Mesodermal cell (in vitro differentiated cells): ENCODE measurements around the gene DOCK1.

ENCODE experiments used
- H3K27ac ChIP-seq: 2 replicates; pipeline ENCODE4 v1.7.0; 2013; ENCODE audit warnings: mild to moderate bottlenecking, low read depth, low read length, moderate library complexity; ENCODE audit not compliant: severe bottlenecking
- H3K36me3 ChIP-seq: 2 replicates; pipeline ENCODE4 v1.7.1; 2013; ENCODE audit warnings: mild to moderate bottlenecking, low read length, moderate library complexity; ENCODE audit not compliant: control insufficient read depth, insufficient read depth
- H3K4me1 ChIP-seq: one replicate; pipeline ENCODE4 v1.7.1; 2013; ENCODE audit warnings: mild to moderate bottlenecking, low read length; ENCODE audit not compliant: insufficient read depth, control insufficient read depth, poor library complexity, severe bottlenecking
- H3K4me3 ChIP-seq: 2 replicates; pipeline ENCODE4 v1.7.0; 2013; ENCODE audit warnings: low read length, control low read depth, mild to moderate bottlenecking; ENCODE audit not compliant: insufficient read depth, poor library complexity, severe bottlenecking; ENCODE audit errors: extremely low read depth
- H3K9me3 ChIP-seq: 2 replicates; pipeline ENCODE4 v1.7.1; 2013; ENCODE audit warnings: mild to moderate bottlenecking, low read length, moderate library complexity; ENCODE audit not compliant: control insufficient read depth
- WGBS, 2 experiments: methylation state at CpG; one replicate each; pipeline ENCODE4 v1.1.5; 2013; ENCODE audit warnings: missing lambda C conversion rate in 2 of 2; ENCODE audit not compliant: insufficient coverage in 2 of 2; 5-methylcytosine and 5-hydroxymethylcytosine counted together

The DOCK1 gene

GRCh38 chr10:127444155-127444554, 538.9 kb downstream of the DOCK1 start:
- Histone ChIP-seq H3K9me3 (no peaks in the 10 kb centered on the region), H3K27ac (no peak overlapping the region), H3K4me1 (no peaks in the 10 kb centered on the region), H3K4me3 (no peak overlapping the region), H3K36me3 (peaks cover 63% of the 10 kb centered on the region)
- WGBS, 2 experiments, result 94 to 98% methylated on average over 9 to 11 of the region's 13 CpGs

DNA sequence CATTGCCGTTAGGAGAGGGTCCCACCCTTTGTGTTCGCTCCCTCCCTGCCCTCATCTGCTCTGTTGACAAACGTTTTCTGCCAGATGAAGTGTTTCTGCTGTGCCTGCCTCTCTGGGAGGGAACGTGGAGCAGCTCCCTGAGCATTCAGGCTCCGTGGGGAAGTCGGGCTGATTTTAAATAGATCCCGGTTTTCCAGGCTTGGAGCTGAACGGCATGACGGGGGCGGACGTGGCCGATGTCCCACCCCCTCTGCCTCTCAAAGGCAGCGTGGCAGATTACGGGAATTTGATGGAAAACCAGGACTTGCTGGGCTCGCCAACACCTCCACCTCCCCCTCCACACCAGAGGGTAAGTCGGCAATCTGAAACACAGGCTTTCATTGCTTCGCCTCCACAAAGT, 542.0 kb downstream of the DOCK1 start:
- H3K4me1 ChIP-seq, result no peaks in the 10 kb centered on the region
- no peaks in the 10 kb centered on the region for H3K9me3 ChIP-seq
- peaks cover 54% of the 10 kb centered on the region for H3K36me3 ChIP-seq
- H3K27ac ChIP-seq, result no peak overlapping the region
- WGBS, 2 experiments, result 90 to 91% methylated on average over 14 to 16 of the region's 17 CpGs
- no peak overlapping the region for H3K4me3 ChIP-seq

GRCh38 chr10:127449490-127449889, 544.3 kb downstream of the DOCK1 start:
- Histone ChIP-seq H3K4me3 (no peak overlapping the region), H3K4me1 (no peaks in the 10 kb centered on the region), H3K27ac (no peak overlapping the region), H3K9me3 (no peaks in the 10 kb centered on the region), H3K36me3 (peaks cover 47% of the 10 kb centered on the region)
- WGBS, 2 experiments, result 80 to 94% methylated on average over 2 of the region's 3 CpGs

- peaks cover 36% of the 10 kb centered on the region for H3K36me3 ChIP-seq
- H3K4me3 ChIP-seq, result no peak overlapping the region
- H3K9me3 ChIP-seq, result no peaks in the 10 kb centered on the region
- H3K4me1 ChIP-seq, result no peaks in the 10 kb centered on the region
- 83 to 96% methylated on average over 3 to 4 of the region's 4 CpGs for WGBS, 2 experiments
- no peak overlapping the region for H3K27ac ChIP-seq
These were observed 545.4 kb downstream of the DOCK1 start for GRCh38 chr10:127450644-127451043.

DNA sequence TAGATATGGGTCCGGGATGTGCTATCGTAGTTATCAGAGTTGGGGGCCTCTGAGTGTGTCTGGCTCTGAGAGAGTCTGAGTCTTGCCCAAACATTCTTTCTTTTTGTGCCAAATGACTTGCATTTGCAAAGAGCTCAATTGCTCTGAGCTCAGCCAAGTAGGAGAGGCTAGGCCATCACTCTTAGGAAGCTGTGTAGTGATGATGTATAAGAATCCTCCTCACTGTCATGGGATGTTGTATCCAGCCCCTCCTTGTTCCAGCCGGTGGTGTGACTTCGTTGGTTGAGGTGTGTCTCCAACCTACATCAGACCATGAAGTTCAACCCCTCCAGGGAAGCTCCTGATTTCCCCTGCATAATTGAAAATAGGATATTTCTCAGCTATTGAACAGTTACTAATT, 546.4 kb downstream of the DOCK1 start:
- Histone ChIP-seq H3K4me3 (no peak overlapping the region), H3K36me3 (peaks cover 33% of the 10 kb centered on the region), H3K4me1 (no peaks in the 10 kb centered on the region), H3K9me3 (no peaks in the 10 kb centered on the region), H3K27ac (no peak overlapping the region)
- 91 to 100% methylated on average over 2 of the region's 4 CpGs for WGBS, 2 experiments

- Histone ChIP-seq H3K9me3 (no peaks in the 10 kb centered on the region), H3K4me3 (no peak overlapping the region), H3K36me3 (peaks cover 25% of the 10 kb centered on the region), H3K27ac (no peak overlapping the region), H3K4me1 (no peaks in the 10 kb centered on the region)
- WGBS, 2 experiments, result 100% methylated on average over 1 to 3 of the region's 3 CpGs
These were observed 547.3 kb downstream of the DOCK1 start for GRCh38 chr10:127452568-127452967.

GRCh38 chr10:127453706-127454105, 548.5 kb downstream of the DOCK1 start:
- Histone ChIP-seq H3K4me1 (no peaks in the 10 kb centered on the region), H3K4me3 (no peak overlapping the region), H3K27ac (no peak overlapping the region), H3K9me3 (no peaks in the 10 kb centered on the region), H3K36me3 (peaks cover 14% of the 10 kb centered on the region)
- 90% methylated on average over 2 of the region's 8 CpGs; no CpG with 5 or more reads in 1 of the 2 experiments for WGBS, 2 experiments

GRCh38 chr10:127456122-127456521, 550.9 kb downstream of the DOCK1 start:
- WGBS, 2 experiments, result 88 to 89% methylated on average over 9 of the region's 9 CpGs
- Histone ChIP-seq H3K27ac (no peak overlapping the region), H3K4me1 (no peaks in the 10 kb centered on the region), H3K9me3 (no peaks in the 10 kb centered on the region), H3K36me3 (peaks cover 2% of the 10 kb centered on the region), H3K4me3 (no peak overlapping the region)

DNA sequence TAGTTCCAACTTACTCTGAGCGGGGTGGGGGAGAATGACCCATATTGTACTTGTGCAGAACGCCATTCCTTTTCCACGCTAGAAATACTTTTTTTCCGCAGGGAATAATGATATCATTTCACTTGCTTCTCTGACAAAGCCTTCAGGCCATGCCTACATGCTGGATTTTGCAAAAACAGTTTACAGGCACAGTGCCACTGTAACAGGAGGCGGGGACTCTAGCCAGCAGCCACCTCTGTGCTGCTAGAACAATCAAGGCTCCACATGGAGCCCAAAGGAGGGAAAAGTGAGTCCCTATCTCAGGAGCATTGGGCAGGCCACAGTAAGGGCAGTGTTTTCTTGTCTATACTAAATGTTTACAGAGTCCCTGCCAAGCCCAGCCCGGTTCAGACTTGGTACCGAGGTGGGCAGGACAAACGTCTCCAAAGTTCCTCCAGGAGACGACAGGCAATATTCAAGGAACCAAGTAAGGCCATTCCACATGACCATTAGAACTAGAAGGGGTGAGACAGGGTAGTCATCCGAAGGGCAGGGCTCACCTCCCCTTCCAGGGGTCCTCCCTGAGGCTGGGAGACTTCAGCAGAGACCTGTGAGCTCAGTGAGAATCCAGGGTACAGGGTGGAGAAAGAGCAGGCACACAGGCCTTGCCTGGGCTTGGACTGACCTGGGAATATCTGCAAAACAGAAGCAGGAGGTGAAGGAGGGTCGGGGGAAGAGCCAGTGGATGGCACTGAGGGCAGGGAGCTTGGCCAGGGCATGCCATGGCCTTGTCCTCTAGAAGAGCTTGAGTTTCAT, 553.0 kb downstream of the DOCK1 start:
- Histone ChIP-seq H3K9me3 (no peaks in the 10 kb centered on the region), H3K27ac (no peak overlapping the region), H3K36me3 (no peaks in the 10 kb centered on the region), H3K4me1 (no peaks in the 10 kb centered on the region), H3K4me3 (no peak overlapping the region)
- 86 to 97% methylated on average over 10 of the region's 11 CpGs for WGBS, 2 experiments

- H3K4me3 ChIP-seq, result no peak overlapping the region
- WGBS, 2 experiments, result 72 to 81% methylated on average over 3 to 4 of the region's 6 CpGs
- H3K9me3 ChIP-seq, result no peaks in the 10 kb centered on the region
- H3K36me3 ChIP-seq, result no peaks in the 10 kb centered on the region
- no peaks in the 10 kb centered on the region for H3K4me1 ChIP-seq
- H3K27ac ChIP-seq, result no peak overlapping the region
These were observed 553.6 kb downstream of the DOCK1 start for GRCh38 chr10:127458829-127459228.

- 73 to 89% methylated on average over 4 to 6 of the region's 8 CpGs for WGBS, 2 experiments
- no peaks in the 10 kb centered on the region for H3K36me3 ChIP-seq
- H3K4me1 ChIP-seq, result no peaks in the 10 kb centered on the region
- H3K4me3 ChIP-seq, result no peak overlapping the region
- no peaks in the 10 kb centered on the region for H3K9me3 ChIP-seq
- H3K27ac ChIP-seq, result no peak overlapping the region
These were observed 554.7 kb downstream of the DOCK1 start for GRCh38 chr10:127459918-127460317.
